ENCODE measurements around the gene SYT9.

The SYT9 gene

GRCh38 chr11:7494086-7494745, 242.5 kb downstream of the SYT9 start:
- TF ChIP-seq FOXP2 (optimal IDR thresholded peaks at IDR 0.05; ENCODE audit: borderline replicate concordance, extremely low read depth, extremely low read length, insufficient read depth) = no peak
- no peak for TF ChIP-seq REST (IDR thresholded peaks at IDR 0.05; ENCODE audit: insufficient read depth in 1 of 2, low read depth in 2 of 2, low read length in 2 of 2)
- no peak for TF ChIP-seq POLR2AphosphoS5 (IDR thresholded peaks at IDR 0.05; ENCODE audit: low read depth, low read length)
- no peak for TF ChIP-seq TAF1 (IDR thresholded peaks at IDR 0.05; ENCODE audit: borderline replicate concordance, insufficient read depth, low read length)
- TF ChIP-seq SIN3A (IDR thresholded peaks at IDR 0.05; ENCODE audit: borderline replicate concordance, insufficient read depth, low read length) = no peak

- TF ChIP-seq SIN3A (IDR thresholded peaks at IDR 0.05; ENCODE audit: borderline replicate concordance, insufficient read depth, low read length) (no peak), REST (IDR thresholded peaks at IDR 0.05; ENCODE audit: insufficient read depth in 1 of 2, low read depth in 2 of 2, low read length in 2 of 2) (no peak), POLR2AphosphoS5 (IDR thresholded peaks at IDR 0.05; ENCODE audit: low read depth, low read length) (no peak), TAF1 (IDR thresholded peaks at IDR 0.05; ENCODE audit: borderline replicate concordance, insufficient read depth, low read length) (no peak), FOXP2 (optimal IDR thresholded peaks at IDR 0.05; ENCODE audit: borderline replicate concordance, extremely low read depth, extremely low read length, insufficient read depth) (no peak)
Observed at GRCh38 chr11:7495882-7496551, 244.3 kb downstream of the SYT9 start.

- TF ChIP-seq FOXP2 (optimal IDR thresholded peaks at IDR 0.05; ENCODE audit: borderline replicate concordance, extremely low read depth, extremely low read length, insufficient read depth) = no peak
- TF ChIP-seq REST (IDR thresholded peaks at IDR 0.05; ENCODE audit: insufficient read depth in 1 of 2, low read depth in 2 of 2, low read length in 2 of 2) = no peak
- no peak for TF ChIP-seq SIN3A (IDR thresholded peaks at IDR 0.05; ENCODE audit: borderline replicate concordance, insufficient read depth, low read length)
- no peak for TF ChIP-seq TAF1 (IDR thresholded peaks at IDR 0.05; ENCODE audit: borderline replicate concordance, insufficient read depth, low read length)
- TF ChIP-seq POLR2AphosphoS5 (IDR thresholded peaks at IDR 0.05; ENCODE audit: low read depth, low read length) = no peak
Observed at GRCh38 chr11:7498193-7498592, 246.5 kb downstream of the SYT9 start.

GRCh38 chr11:7499081-7499480, 247.4 kb downstream of the SYT9 start:
- TF ChIP-seq SIN3A (IDR thresholded peaks at IDR 0.05; ENCODE audit: borderline replicate concordance, insufficient read depth, low read length) = no peak
- TF ChIP-seq REST (IDR thresholded peaks at IDR 0.05; ENCODE audit: insufficient read depth in 1 of 2, low read depth in 2 of 2, low read length in 2 of 2) = no peak
- no peak for TF ChIP-seq POLR2AphosphoS5 (IDR thresholded peaks at IDR 0.05; ENCODE audit: low read depth, low read length)
- TF ChIP-seq FOXP2 (optimal IDR thresholded peaks at IDR 0.05; ENCODE audit: borderline replicate concordance, extremely low read depth, extremely low read length, insufficient read depth) = no peak
- no peak for TF ChIP-seq TAF1 (IDR thresholded peaks at IDR 0.05; ENCODE audit: borderline replicate concordance, insufficient read depth, low read length)

All from PFSK-1 (cell line).